H1 (cell line): ENCODE measurements around the gene IL1RAP. TPM values are rescaled to one million over a fixed set of nuclear protein-coding genes. Genes with fewer than 3 reads are reported as not detected.

ENCODE experiments used
- CTCF ChIA-PET: fragments of 300-600 bp; sonication (Branson Sonifier 250); formaldehyde crosslinking; loops from one replicate; lab custom pipeline; 2021; ENCODE audit not compliant: partially characterized antibody; lab: Charles Lee
- POLR2A ChIA-PET: fragments of 300-600 bp; sonication (Branson Sonifier 250); formaldehyde crosslinking; loops from one replicate; lab custom pipeline; 2021; ENCODE audit warnings: inconsistent platforms; ENCODE audit not compliant: partially characterized antibody; lab: Charles Lee
- DNase-seq, 2 experiments: peaks; one replicate each; pipeline versions ENCODE4 v3.0.0 to v3.0.0-alpha.2; 2010 to 2022; ENCODE audit warnings: low spot score in 2 of 2, low read depth in 1 of 2, mixed read lengths in 1 of 2
- FAIRE-seq: peaks from 2 replicates; lab custom pipeline; 2011; peaks lifted over from hg19 to GRCh38; lab: Jason Lieb, UNC
- H2AFZ ChIP-seq: 2 replicates; pipeline ENCODE4 v1.8.1; 2012; ENCODE audit warnings: low read length, inconsistent platforms
- H2AK5ac ChIP-seq: 2 replicates; pipeline ENCODE4 v1.6.1; 2013; ENCODE audit warnings: low read depth, low read length
- H2BK120ac ChIP-seq: replicated peaks from 2 replicates; pipeline ENCODE3; 2013; ENCODE audit warnings: low read depth, low read length, inconsistent platforms
- H2BK12ac ChIP-seq: 2 replicates; pipeline ENCODE4 v1.6.1; 2013; ENCODE audit warnings: low read depth, low read length
- H2BK15ac ChIP-seq: 2 replicates; pipeline ENCODE4 v1.6.1; 2013; ENCODE audit warnings: low read length
- H2BK20ac ChIP-seq: 2 replicates; pipeline ENCODE4 v1.6.1; 2013; ENCODE audit warnings: low read length
- H2BK5ac ChIP-seq: 2 replicates; pipeline ENCODE4 v1.6.1; 2013; ENCODE audit warnings: low read depth, low read length
- H3K14ac ChIP-seq: 2 replicates; pipeline ENCODE4 v1.6.1; 2013; ENCODE audit warnings: inconsistent platforms; ENCODE audit not compliant: insufficient read length
- H3K18ac ChIP-seq: 2 replicates; pipeline ENCODE4 v1.6.1; 2013; ENCODE audit warnings: low read length; ENCODE audit errors: extremely low read depth
- H3K23ac ChIP-seq: 2 replicates; pipeline ENCODE4 v1.6.1; 2013; ENCODE audit warnings: inconsistent platforms; ENCODE audit not compliant: insufficient read length
- H3K23me2 ChIP-seq: 2 replicates; pipeline ENCODE4 v1.6.1; 2013; ENCODE audit warnings: low read depth, low read length
- H3K27ac ChIP-seq: 2 replicates; pipeline ENCODE4 v1.6.1; 2011; ENCODE audit warnings: low read depth, low read length, inconsistent platforms
- H3K27me3 ChIP-seq, 4 experiments: replicated peaks in 1 of 4; 1 replicate in 1 of 4; 2 replicates in 3 of 4; pipeline versions ENCODE4 v1.6.1 to v1.8.1; 2011 to 2013; ENCODE audit warnings: low read length in 3 of 4, mild to moderate bottlenecking in 3 of 4, inconsistent platforms in 2 of 4, mixed read lengths in 2 of 4, moderate library complexity in 1 of 4; ENCODE audit not compliant: control insufficient read depth in 3 of 4, insufficient read depth in 3 of 4; ENCODE audit errors: extremely low read depth in 1 of 4
- H3K36me3 ChIP-seq, 4 experiments: 2 replicates each; pipeline versions ENCODE4 v1.6.1 to v1.8.1; 2011 to 2013; ENCODE audit warnings: mild to moderate bottlenecking in 4 of 4, low read length in 3 of 4, moderate library complexity in 2 of 4, control low read depth in 1 of 4, inconsistent platforms in 1 of 4; ENCODE audit not compliant: insufficient read depth in 4 of 4, control insufficient read depth in 2 of 4
- H3K4ac ChIP-seq: replicated peaks from 2 replicates; pipeline ENCODE3; 2013; ENCODE audit warnings: low read length, low read depth, mixed read lengths, inconsistent platforms; ENCODE audit not compliant: insufficient read length
- H3K4me1 ChIP-seq, 4 experiments: replicated peaks in 1 of 4; 1 replicate in 1 of 4; 2 replicates in 3 of 4; pipeline versions ENCODE4 v1.6.1 to v1.8.1; 2011 to 2013; ENCODE audit warnings: low read length in 3 of 4, inconsistent platforms in 2 of 4, mixed read lengths in 1 of 4; ENCODE audit not compliant: insufficient read depth in 4 of 4, control insufficient read depth in 3 of 4
- H3K4me2 ChIP-seq, 2 experiments: 2 replicates each; pipeline versions ENCODE4 v1.6.1 to v1.8.1; 2011 to 2013; ENCODE audit warnings: low read depth in 2 of 2, low read length in 2 of 2, control low read depth in 1 of 2, inconsistent platforms in 1 of 2, mild to moderate bottlenecking in 1 of 2; ENCODE audit not compliant: insufficient read depth in 1 of 2
- H3K4me3 ChIP-seq, 4 experiments: fragments of 200-600, 300-600 bp in 1 of 4; sonication (generic), shearing (Covaris generic), sonication (Bioruptor Twin) in 1 of 4; 2 replicates each; pipeline versions ENCODE4 v1.5.1 to v1.8.1; 2011 to 2016; ENCODE audit warnings: low read length in 4 of 4, low read depth in 3 of 4, control low read depth in 2 of 4, inconsistent platforms in 2 of 4, mild to moderate bottlenecking in 2 of 4, mixed read lengths in 1 of 4, moderate library complexity in 1 of 4; ENCODE audit not compliant: insufficient read depth in 2 of 4; ENCODE audit errors: extremely low read depth in 1 of 4
- H3K56ac ChIP-seq: replicated peaks from 2 replicates; pipeline ENCODE3; 2013; ENCODE audit warnings: low read depth, mild to moderate bottlenecking, mixed read lengths, low read length, inconsistent platforms; ENCODE audit not compliant: insufficient read length
- H3K79me1 ChIP-seq: 2 replicates; pipeline ENCODE4 v1.6.1; 2013; ENCODE audit warnings: low read depth, low read length, control low read depth
- H3K79me2 ChIP-seq, 2 experiments: 2 replicates each; pipeline versions ENCODE4 v1.6.1 to v1.8.1; 2012 to 2013; ENCODE audit warnings: low read length in 2 of 2, mild to moderate bottlenecking in 2 of 2, inconsistent platforms in 1 of 2; ENCODE audit not compliant: insufficient read depth in 2 of 2, control insufficient read depth in 1 of 2
- H3K9ac ChIP-seq, 4 experiments: replicated peaks in 1 of 4; 1 replicate in 1 of 4; 2 replicates in 3 of 4; pipeline versions ENCODE4 v1.6.1 to v1.8.1; 2011 to 2013; ENCODE audit warnings: low read depth in 3 of 4, low read length in 3 of 4, control low read depth in 2 of 4, mild to moderate bottlenecking in 2 of 4, moderate library complexity in 2 of 4, inconsistent platforms in 1 of 4; ENCODE audit errors: extremely low read depth in 1 of 4
- H3K9me3 ChIP-seq, 2 experiments: 2 replicates each; pipeline versions ENCODE4 v1.6.1 to v1.8.1; 2012 to 2013; ENCODE audit warnings: mild to moderate bottlenecking in 2 of 2, moderate library complexity in 2 of 2, control low read depth in 1 of 2, inconsistent platforms in 1 of 2, low read depth in 1 of 2, low read length in 1 of 2, mixed read lengths in 1 of 2; ENCODE audit not compliant: insufficient read depth in 2 of 2
- H4K20me1 ChIP-seq, 2 experiments: replicated peaks in 1 of 2; 2 replicates each; pipeline versions ENCODE3 to v1.8.1; 2011 to 2013; ENCODE audit warnings: inconsistent platforms in 2 of 2, low read length in 2 of 2, mild to moderate bottlenecking in 1 of 2; ENCODE audit not compliant: insufficient read depth in 2 of 2, control insufficient read depth in 1 of 2
- H4K5ac ChIP-seq: 2 replicates; pipeline ENCODE4 v1.6.1; 2013; ENCODE audit warnings: low read length, low read depth, mixed read lengths, inconsistent platforms; ENCODE audit not compliant: insufficient read length
- H4K8ac ChIP-seq: 2 replicates; pipeline ENCODE4 v1.8.0; 2013; ENCODE audit warnings: mild to moderate bottlenecking, moderate library complexity, low read length, inconsistent platforms; ENCODE audit not compliant: insufficient read depth; ENCODE audit errors: extremely low read depth
- H4K91ac ChIP-seq: replicated peaks from 2 replicates; pipeline ENCODE3; 2013; ENCODE audit warnings: low read length, mixed read lengths, inconsistent platforms; ENCODE audit not compliant: insufficient read length
- CBX8 ChIP-seq: fragments of 300-800, 300-1000 bp; sonication (generic); IDR thresholded peaks from 2 replicates; pipeline ENCODE4 v1.7.1; 2016; ENCODE audit warnings: low read depth, low read length, borderline replicate concordance
- CEBPB ChIP-seq: IDR thresholded peaks from 2 replicates; pipeline ENCODE4 v1.6.1; 2012; ENCODE audit warnings: low read depth, low read length
- NANOG ChIP-seq: IDR thresholded peaks from 2 replicates; pipeline ENCODE4 v1.6.1; 2011; ENCODE audit warnings: low read length, low read depth, mild to moderate bottlenecking, inconsistent platforms; ENCODE audit not compliant: insufficient read depth, poor library complexity, severe bottlenecking
- SIX5 ChIP-seq: IDR thresholded peaks from 2 replicates; pipeline ENCODE4 v1.6.1; 2011; ENCODE audit warnings: mild to moderate bottlenecking, low read depth, low read length
- SRF ChIP-seq: IDR thresholded peaks from 2 replicates; pipeline ENCODE4 v1.6.1; 2011; ENCODE audit warnings: mild to moderate bottlenecking, low read depth, low read length, moderate library complexity
- TBP ChIP-seq: IDR thresholded peaks from 2 replicates; pipeline ENCODE4 v1.6.1; 2011; ENCODE audit warnings: low read depth, low read length, improper control_type of control experiment
- WGBS, 2 experiments: shearing (Covaris generic) in 1 of 2; methylation state at CpG; one replicate each; pipeline versions ENCODE4 v1.1.6 to v1.1.7; 2013 to 2015; ENCODE audit warnings: low lambda C conversion rate in 2 of 2, mixed read lengths in 2 of 2, inconsistent platforms in 1 of 2, low coverage in 1 of 2, missing lambda C conversion rate in 1 of 2; ENCODE audit not compliant: insufficient replicate concordance in 2 of 2, insufficient coverage in 1 of 2, insufficient read length in 1 of 2; ENCODE audit errors: extremely low coverage in 1 of 2, missing lambda C conversion rate in 1 of 2; 5-methylcytosine and 5-hydroxymethylcytosine counted together
- polyA plus RNA-seq, 7 experiments: library from polyadenylated mRNA; depleted of rRNA in 3 of 7; stranded (reverse) in 5 of 7; unstranded in 2 of 7; fragments of >200 nt in 5 of 7; fragments of 200-250 nt in 2 of 7; gene quantifications; 1 replicate in 5 of 7; 2 replicates in 1 of 7; 4 replicates in 1 of 7; pipeline versions ENCODE4 v1.2.1 to v1.2.3, GENCODE V29; 2011 to 2013; ENCODE audit warnings: missing spikeins in 2 of 7, mixed read lengths in 2 of 7
- total RNA-seq: library from RNA; stranded (reverse); fragmentation: NEBNext Ultra II Directional; extraction: Animal tissue kit (Norgen Biotek cat#: 25700); gene quantifications from 2 replicates; pipeline ENCODE4 v1.2.1, GENCODE V29; 2021

IL1RAP gene
- total and polyA plus RNA-seq, 2 of the 8 experiments (the other 6 are each of a cell fraction or from before 2014, with no cell fraction given) = 2.4 to 3.9 TPM

- no peak overlapping the region for H4K91ac ChIP-seq
- no peak overlapping the region for H3K4ac ChIP-seq
- H2BK12ac ChIP-seq = no peak overlapping the region
- no peaks in the 10 kb centered on the region for H3K79me2 ChIP-seq
- H3K9me3 ChIP-seq = 0 out of 4 replicates have a peak, but pooled peaks cover 0 to 4% of the 10 kb centered on the region in 2 experiments
- H2BK20ac ChIP-seq = no peak overlapping the region
- no peak overlapping the region for H4K8ac ChIP-seq
- FAIRE-seq = no peak
- TF ChIP-seq TBP (no peak), NANOG (no peak), CBX8 (no peak), SIX5 (no peak), SRF (no peak), CEBPB (no peak)
- TF ChIP-seq, all 59 proteins: peak for 0
- H3K9ac ChIP-seq = no peak overlapping the region
- CTCF ChIA-PET = interaction anchor here (1.6 kb wide), 1 partner anchor 20 kb away, joined by 6 read pairs; no protein-coding TSS in a partner anchor
- no peak overlapping the region for H4K5ac ChIP-seq
- no peak overlapping the region for H3K14ac ChIP-seq
- no peak overlapping the region for H3K4me3 ChIP-seq
- WGBS, 2 experiments = 85% methylated on average over 3 of the region's 3 CpGs; no CpG with 5 or more reads in 1 of the 2 experiments
- H3K79me1 ChIP-seq = no peaks in the 10 kb centered on the region
- H4K20me1 ChIP-seq = no peaks in the 10 kb centered on the region
- no peak overlapping the region for H3K23ac ChIP-seq
- no peak overlapping the region for H3K4me2 ChIP-seq
- H3K18ac ChIP-seq = no peak overlapping the region
- no peak overlapping the region for H2BK120ac ChIP-seq
- POLR2A ChIA-PET = no interaction called here
- DNase-seq = no peak
- no peak overlapping the region for H3K56ac ChIP-seq
- H2BK15ac ChIP-seq = no peak overlapping the region
- no peaks in the 10 kb centered on the region; the same call in 1 of the 2 replicates for H3K23me2 ChIP-seq
- no peaks in the 10 kb centered on the region for H3K4me1 ChIP-seq
- H3K27me3 ChIP-seq = no peaks in the 10 kb centered on the region
- H3K36me3 ChIP-seq = no peaks in the 10 kb centered on the region
- H2AK5ac ChIP-seq = no peak overlapping the region
- no peak overlapping the region for H2BK5ac ChIP-seq
- H2AFZ ChIP-seq = no peak overlapping the region
- no peak overlapping the region for H3K27ac ChIP-seq
These were observed 163.1 kb downstream of the IL1RAP start for GRCh38 chr3:190677001-190677400.
